Muscle layer of duodenum (tissue), 2 donors: Measurements from ENCODE around the gene UBE2R2.
A peak's percentile ranks its signal among the peaks of the same experiment; 100 is the strongest.
"Not testable (repeated sequence)": the region's sequence is repeated elsewhere in the genome, so short reads cannot be mapped to it uniquely, and the experiment has no call there.

Experiments
- H3K27ac ChIP-seq: one replicate; pipeline ENCODE4 v1.7.0; 2013; ENCODE audit warnings: mild to moderate bottlenecking, low read length
- H3K27me3 ChIP-seq: one replicate; pipeline ENCODE4 v1.7.0; 2013; ENCODE audit warnings: low read depth, mild to moderate bottlenecking, control low read depth, low read length
- H3K36me3 ChIP-seq, 2 donors: one replicate each; pipeline ENCODE4 v1.7.0; 2013; ENCODE audit warnings: low read length in 2 of 2, control low read depth in 1 of 2, mild to moderate bottlenecking in 1 of 2; ENCODE audit not compliant: insufficient read depth in 2 of 2, control insufficient read depth in 1 of 2
- H3K4me1 ChIP-seq, 2 donors: one replicate each; pipeline ENCODE4 v1.7.0; 2013; ENCODE audit warnings: low read length in 2 of 2, mild to moderate bottlenecking in 2 of 2, control low read depth in 1 of 2, moderate library complexity in 1 of 2; ENCODE audit not compliant: insufficient read depth in 2 of 2, control insufficient read depth in 1 of 2
- H3K4me3 ChIP-seq, 2 donors: one replicate each; pipeline ENCODE4 v1.7.0; 2013; ENCODE audit warnings: low read length in 2 of 2, low read depth in 1 of 2, mild to moderate bottlenecking in 1 of 2
- H3K9me3 ChIP-seq, 2 donors: one replicate each; pipeline ENCODE4 v1.7.0; 2013; ENCODE audit warnings: low read length in 2 of 2, control low read depth in 1 of 2, mild to moderate bottlenecking in 1 of 2; ENCODE audit not compliant: control insufficient read depth in 1 of 2
- donor health status: healthy.

UBE2R2 gene

GRCh38 chr9:33816327-33817252 lies at the start of gene UBE2R2:
Gene UBE2R2 (plus strand): TSS chr9:33817160. CDS start chr9:33817758, 598 bp downstream.
- Histone ChIP-seq H3K27me3 (no peaks in the 10 kb centered on the region), H3K9me3 (no peaks in the 10 kb centered on the region), H3K4me3 (peak within 1 kb of the TSS; percentile 68 to 85), H3K27ac (peak within 1 kb of the TSS; percentile 99), H3K36me3 (no peaks in the 10 kb centered on the region), H3K4me1 (peaks cover 14 to 44% of the 10 kb centered on the region in 2 donors)

GRCh38 chr9:33770156-33770880 lies 46.6 kb upstream of the UBE2R2 start:
- not testable (repeated sequence) for H3K9me3 ChIP-seq, H3K4me1 ChIP-seq, H3K27me3 ChIP-seq, H3K27ac ChIP-seq, H3K36me3 ChIP-seq, H3K4me3 ChIP-seq

- H3K27ac ChIP-seq, H3K36me3 ChIP-seq, H3K9me3 ChIP-seq, H3K4me1 ChIP-seq, H3K27me3 ChIP-seq, H3K4me3 ChIP-seq: not testable (repeated sequence)
Measured at GRCh38 chr9:33773135-33773534, 43.8 kb upstream of the UBE2R2 start.

- not testable (repeated sequence) for H3K4me3 ChIP-seq, H3K4me1 ChIP-seq, H3K27ac ChIP-seq, H3K27me3 ChIP-seq, H3K36me3 ChIP-seq, H3K9me3 ChIP-seq
Measured at GRCh38 chr9:33774074-33774659, 42.8 kb upstream of the UBE2R2 start.

- no peaks in the 10 kb centered on the region for H3K9me3 ChIP-seq
- no peaks in the 10 kb centered on the region for H3K27me3 ChIP-seq
- no peak overlapping the region for H3K4me3 ChIP-seq
- no peaks in the 10 kb centered on the region for H3K4me1 ChIP-seq
- no peak overlapping the region for H3K27ac ChIP-seq
- H3K36me3 ChIP-seq: no peaks in the 10 kb centered on the region
Measured at GRCh38 chr9:33776578-33776977, 40.4 kb upstream of the UBE2R2 start.

GRCh38 chr9:33778700-33779351 lies 38.1 kb upstream of the UBE2R2 start:
- Histone ChIP-seq H3K4me1 (no peaks in the 10 kb centered on the region), H3K27me3 (no peaks in the 10 kb centered on the region), H3K36me3 (no peaks in the 10 kb centered on the region), H3K9me3 (no peaks in the 10 kb centered on the region), H3K4me3 (no peak overlapping the region), H3K27ac (no peak overlapping the region)

- Histone ChIP-seq H3K4me1 (no peaks in the 10 kb centered on the region), H3K4me3 (no peak overlapping the region), H3K27ac (no peak overlapping the region), H3K27me3 (no peaks in the 10 kb centered on the region), H3K9me3 (no peaks in the 10 kb centered on the region), H3K36me3 (no peaks in the 10 kb centered on the region)
Measured at GRCh38 chr9:33780276-33780675, 36.7 kb upstream of the UBE2R2 start.

GRCh38 chr9:33781736-33782135 lies 35.2 kb upstream of the UBE2R2 start:
- no peaks in the 10 kb centered on the region for H3K9me3 ChIP-seq
- no peaks in the 10 kb centered on the region for H3K4me1 ChIP-seq
- no peaks in the 10 kb centered on the region for H3K36me3 ChIP-seq
- H3K27ac ChIP-seq: no peak overlapping the region
- H3K27me3 ChIP-seq: no peaks in the 10 kb centered on the region
- no peak overlapping the region for H3K4me3 ChIP-seq

GRCh38 chr9:33782395-33783152 lies 34.4 kb upstream of the UBE2R2 start:
- no peaks in the 10 kb centered on the region for H3K36me3 ChIP-seq
- H3K27ac ChIP-seq: no peak overlapping the region
- no peaks in the 10 kb centered on the region for H3K27me3 ChIP-seq
- H3K4me3 ChIP-seq: no peak overlapping the region
- H3K4me1 ChIP-seq: no peaks in the 10 kb centered on the region
- no peaks in the 10 kb centered on the region for H3K9me3 ChIP-seq

- Histone ChIP-seq H3K27me3 (no peaks in the 10 kb centered on the region), H3K4me1 (no peaks in the 10 kb centered on the region), H3K4me3 (no peak overlapping the region), H3K27ac (no peak overlapping the region), H3K36me3 (no peaks in the 10 kb centered on the region), H3K9me3 (no peaks in the 10 kb centered on the region)
Measured at GRCh38 chr9:33785914-33786313, 31.0 kb upstream of the UBE2R2 start.
